Keratinocyte (primary cell): ENCODE results near the gene ALDH1L1.

Experiments
- CTCF ChIP-seq, 3 experiments: IDR thresholded peaks in 1 of 3; conservative IDR thresholded peaks in 1 of 3; optimal IDR thresholded peaks in 1 of 3; 2 replicates in 2 of 3; 3 replicates in 1 of 3; pipeline versions ENCODE3 to v1.5.1; 2011; ENCODE audit warnings: low read length in 3 of 3, mild to moderate bottlenecking in 3 of 3, moderate library complexity in 2 of 3, control low read depth in 1 of 3, inconsistent platforms in 1 of 3; ENCODE audit not compliant: insufficient read depth in 2 of 3; ENCODE audit errors: extremely low read depth in 1 of 3
- EZH2 ChIP-seq: IDR thresholded peaks from one replicate; pipeline ENCODE4 v1.6.1; 2012; ENCODE audit warnings: inconsistent platforms, mild to moderate bottlenecking, low read length, moderate library complexity

DNA sequence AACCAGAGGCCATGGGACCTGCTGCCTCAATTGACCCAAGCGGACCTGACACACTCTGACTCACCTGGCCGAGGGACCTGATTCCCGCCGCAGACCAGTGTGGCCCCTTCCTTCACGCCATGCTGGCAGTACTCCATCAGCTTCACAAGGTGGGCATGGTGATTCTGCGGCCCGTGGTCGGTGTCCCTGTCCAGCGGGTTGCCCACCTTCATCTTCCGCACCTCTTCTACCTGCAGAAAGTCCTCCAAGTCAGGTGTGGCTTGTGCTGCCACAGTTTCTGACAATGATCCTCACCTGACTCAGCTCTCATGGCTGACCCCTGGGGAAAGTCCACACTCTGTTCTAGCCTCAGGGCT is 70.5 kb downstream of the ALDH1L1 start:
- no peak for TF ChIP-seq EZH2
- no peak for TF ChIP-seq CTCF (optimal IDR thresholded peaks at IDR 0.05 in 1 of 3, IDR thresholded peaks at IDR 0.05 in 1 of 3, conservative IDR thresholded peaks at IDR 0.05 in 1 of 3; ENCODE audit: extremely low read depth in 1 of 3, insufficient read depth in 2 of 3, low read length in 3 of 3)
